Astrocyte of the cerebellum (primary cell): Measurements from ENCODE around the gene ADGRB2.

Experiments
- DNase-seq: peaks from one replicate; pipeline ENCODE4 v3.0.0-alpha.2; 2011; ENCODE audit warnings: low read depth
- H3K4me3 ChIP-seq: 2 replicates; pipeline ENCODE4 v1.5.1; 2011; ENCODE audit warnings: mild to moderate bottlenecking, low read depth, low read length, moderate library complexity
- CTCF ChIP-seq: IDR thresholded peaks from 2 replicates; pipeline ENCODE4 v1.5.1; 2012; ENCODE audit warnings: low read length, low read depth, moderate library complexity, mild to moderate bottlenecking; ENCODE audit errors: missing control alignments
- in situ Hi-C: cut with HindIII; loops from 2 replicates; pipeline ENCODE4 v1.10.0; 2017; ENCODE audit warnings: low sequenced_read_pairs

The ADGRB2 gene

GRCh38 chr1:31782421-31783410 is 18.6 kb upstream of the ADGRB2 start:
- no peak for TF ChIP-seq CTCF
- DNase-seq = no peak
- no peak overlapping the region for H3K4me3 ChIP-seq
- in situ Hi-C loops = loop anchor here (25.0 kb wide), 1 partner anchor 180 kb away; no protein-coding TSS in a partner anchor

GRCh38 chr1:31781756-31782371 is 17.7 kb upstream of the ADGRB2 start:
- DNase-seq = no peak
- TF ChIP-seq CTCF = no peak
- H3K4me3 ChIP-seq = no peak overlapping the region
- in situ Hi-C loops = loop anchor here (25.0 kb wide), 1 partner anchor 180 kb away; no protein-coding TSS in a partner anchor

- no peak for DNase-seq
- no peak overlapping the region for H3K4me3 ChIP-seq
- TF ChIP-seq CTCF = no peak
- in situ Hi-C loops = loop anchor here (25.0 kb wide), 1 partner anchor 181 kb away; no protein-coding TSS in a partner anchor
Observed at GRCh38 chr1:31781138-31781755, 17.1 kb upstream of the ADGRB2 start.

GRCh38 chr1:31780632-31781031 is 16.5 kb upstream of the ADGRB2 start:
- no peak for TF ChIP-seq CTCF
- no peak for DNase-seq
- no peak overlapping the region for H3K4me3 ChIP-seq
- in situ Hi-C loops = loop anchor here (25.0 kb wide), 1 partner anchor 182 kb away; no protein-coding TSS in a partner anchor

- TF ChIP-seq CTCF = no peak
- no peak for DNase-seq
- in situ Hi-C loops = loop anchor here (25.0 kb wide), 1 partner anchor 183 kb away; no protein-coding TSS in a partner anchor
- no peak overlapping the region for H3K4me3 ChIP-seq
Observed at GRCh38 chr1:31779687-31780086, 15.5 kb upstream of the ADGRB2 start.

- no peak for DNase-seq
- in situ Hi-C loops = loop anchor here (25.0 kb wide), 1 partner anchor 183 kb away; no protein-coding TSS in a partner anchor
- TF ChIP-seq CTCF = no peak
- H3K4me3 ChIP-seq = no peak overlapping the region
Observed at GRCh38 chr1:31778763-31779488, 14.8 kb upstream of the ADGRB2 start.
